GM12874 (cell line): ENCODE data around the gene SHISA4.

Experiments
- CTCF ChIP-seq: IDR thresholded peaks from 2 replicates; pipeline ENCODE4 v1.5.1; 2011; ENCODE audit warnings: low read depth, mild to moderate bottlenecking, control low read depth, low read length, moderate library complexity; ENCODE audit not compliant: insufficient read depth

Gene SHISA4

GRCh38 chr1:201876148-201876818, 12.4 kb upstream of the SHISA4 start:
- no peak for TF ChIP-seq CTCF

DNA sequence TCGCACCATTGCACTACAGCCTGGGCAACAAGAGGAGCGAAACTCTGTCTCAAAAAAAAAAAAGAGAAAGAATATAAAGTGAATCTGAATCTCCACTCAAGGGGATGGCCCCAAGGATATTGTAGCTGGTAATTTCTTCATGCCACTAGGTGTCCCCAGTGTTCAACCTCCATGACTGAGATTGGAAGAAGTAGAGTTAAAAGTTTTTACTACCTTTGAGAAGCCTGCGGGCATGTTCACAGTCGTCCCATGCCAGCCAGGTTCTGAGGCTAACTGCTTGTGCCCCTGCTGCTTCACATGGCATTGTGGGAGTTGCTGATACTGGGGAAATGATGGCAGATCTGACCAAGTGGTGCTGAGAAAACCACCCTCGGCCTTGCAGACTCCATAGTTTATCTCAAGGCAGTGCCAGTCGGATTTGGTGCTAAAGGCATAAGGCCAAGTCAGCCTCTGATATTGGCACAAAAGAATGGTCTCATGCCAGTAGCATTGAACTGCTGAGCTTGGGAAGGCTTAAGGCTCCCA, 10.8 kb upstream of the SHISA4 start:
- peak; percentile 64 for TF ChIP-seq CTCF

- TF ChIP-seq CTCF, result no peak
Observed at GRCh38 chr1:201880928-201881571, 7.6 kb upstream of the SHISA4 start.

GRCh38 chr1:201881617-201882016, 7.1 kb upstream of the SHISA4 start:
- no peak for TF ChIP-seq CTCF

GRCh38 chr1:201882665-201883132, 6.0 kb upstream of the SHISA4 start:
- TF ChIP-seq CTCF, result 0 out of 2 replicates have a peak, but pooled peaks have one; percentile 6

DNA sequence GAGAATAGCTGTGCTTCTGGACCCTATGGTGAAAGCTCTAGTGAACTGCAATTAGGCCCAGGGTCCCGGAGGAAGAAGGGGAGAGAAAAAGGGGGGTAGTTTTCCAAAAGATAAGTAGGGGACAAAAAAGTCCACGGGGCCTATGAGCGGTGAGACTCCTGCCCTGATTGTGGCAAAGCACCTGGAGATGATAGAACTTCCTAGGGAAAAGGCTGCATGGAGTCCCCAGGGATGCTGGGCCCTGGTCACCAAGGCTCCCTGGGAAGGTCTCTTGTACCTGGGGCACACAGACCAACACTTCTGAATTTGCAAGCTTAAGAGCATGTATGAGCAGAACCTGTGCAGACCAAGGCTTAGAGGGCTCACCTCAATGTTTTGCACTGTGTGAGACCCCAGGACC, 5.4 kb upstream of the SHISA4 start:
- no peak for TF ChIP-seq CTCF

DNA sequence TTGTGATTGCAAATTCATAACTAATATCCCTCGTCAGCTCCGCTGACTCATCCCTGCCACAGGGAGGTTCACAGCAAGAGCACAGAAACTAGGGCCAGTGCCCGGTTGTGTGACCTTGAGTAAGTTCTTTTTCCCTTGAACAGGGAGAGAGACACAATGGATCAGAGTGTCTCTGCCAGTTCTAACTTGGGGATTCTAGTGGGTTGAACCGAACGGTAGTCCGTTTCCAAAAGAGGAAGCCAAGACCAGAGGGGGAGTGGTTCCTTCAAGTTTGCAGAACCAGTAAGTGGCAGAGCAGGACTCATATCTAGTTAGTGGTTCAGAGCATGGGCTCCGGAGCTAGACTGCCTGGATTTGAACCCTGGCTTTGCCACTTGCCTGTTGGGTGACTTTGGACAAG, 4.9 kb upstream of the SHISA4 start:
- no peak for TF ChIP-seq CTCF
